ENCODE results near the gene SLC6A11. TPM values are rescaled to one million over a fixed set of nuclear protein-coding genes. Genes with fewer than 3 reads are reported as not detected.

Gene SLC6A11
- total and polyA plus RNA-seq, 2 donors (not counting 3 experiments of a cell fraction or from before 2014, with no cell fraction given): not detected

GRCh38 chr3:10837849-10838248, 21.8 kb downstream of the SLC6A11 start:
- Histone ChIP-seq H3K36me3 (ENCODE audit: control insufficient read depth in 2 of 2, extremely low read depth in 1 of 2, insufficient read depth in 2 of 2, low read length in 2 of 2) (no peaks in the 10 kb centered on the region), H3K9me3 (replicated peaks; ENCODE audit: control insufficient read depth, insufficient read depth, low read length) (no peaks in the 10 kb centered on the region), H3K79me2 (ENCODE audit: control insufficient read depth, insufficient read depth, low read length) (no peaks in the 10 kb centered on the region), H3K27ac (ENCODE audit: insufficient read depth, low read depth, low read length) (no peak overlapping the region), H4K20me1 (replicated peaks; ENCODE audit: control insufficient read depth, extremely low read depth, insufficient read depth, low read length) (no peaks in the 10 kb centered on the region), H3K4me2 (ENCODE audit: insufficient read depth, low read length) (no peak overlapping the region), H3K4me3 (replicated peaks in 1 of 3; ENCODE audit: insufficient read depth in 1 of 3, low read depth in 1 of 3, low read length in 3 of 3) (no peak overlapping the region), H3K9ac (replicated peaks; ENCODE audit: extremely low read depth, insufficient read depth, low read length) (no peak overlapping the region), H2AFZ (ENCODE audit: low read depth, low read length) (no peak overlapping the region), H3K27me3 (ENCODE audit: control insufficient read depth in 2 of 2, insufficient read depth in 2 of 2, low read length in 2 of 2) (no peaks in the 10 kb centered on the region), H3K4me1 (ENCODE audit: control insufficient read depth, extremely low read depth, insufficient read depth, low read length) (no peaks in the 10 kb centered on the region), H3K9me1 (replicated peaks; ENCODE audit: control insufficient read depth, extremely low read depth, insufficient read depth, low read length) (no peaks in the 10 kb centered on the region)
- BruUV-seq (replicated peaks): no TSS peak
- DNase-seq (ENCODE audit: low read depth, low spot score) (no peak), FAIRE-seq (no peak)
- ChIA-PET POLR2A (no interaction called here), CTCF (no interaction called here)
- TF ChIP-seq MYC (IDR thresholded peaks at IDR 0.05; ENCODE audit: low read depth, low read length) (no peak), EZH2 (IDR thresholded peaks at IDR 0.05; ENCODE audit: borderline replicate concordance, low read depth, low read length, severe bottlenecking) (no peak), FOS (IDR thresholded peaks at IDR 0.05; ENCODE audit: borderline replicate concordance, insufficient read depth, low read length) (no peak), CTCF (IDR thresholded peaks at IDR 0.05; ENCODE audit: extremely low read depth in 1 of 2, insufficient read depth in 1 of 2, low read depth in 1 of 2, low read length in 2 of 2) (no peak), POLR2A (IDR thresholded peaks at IDR 0.05; ENCODE audit: low read depth, low read length) (no peak), POLR2AphosphoS5 (IDR thresholded peaks at IDR 0.05; ENCODE audit: insufficient read depth, low read depth, low read length) (no peak), JUN (IDR thresholded peaks at IDR 0.05; ENCODE audit: borderline replicate concordance, insufficient read depth, insufficient read length, low read depth) (no peak)
- dilution Hi-C loops (cut with MboI; ENCODE audit: extremely low pct_ligation_motif_present, low sequenced_read_pairs) (no loop called here), intact Hi-C loops (cut with micrococcal nuclease) (no loop called here)

GRCh38 chr3:10839167-10839566, 23.1 kb downstream of the SLC6A11 start:
- Histone ChIP-seq H3K4me1 (ENCODE audit: control insufficient read depth, extremely low read depth, insufficient read depth, low read length) (no peaks in the 10 kb centered on the region), H3K27ac (ENCODE audit: insufficient read depth, low read depth, low read length) (no peak overlapping the region), H3K27me3 (ENCODE audit: control insufficient read depth in 2 of 2, insufficient read depth in 2 of 2, low read length in 2 of 2) (no peaks in the 10 kb centered on the region), H3K79me2 (ENCODE audit: control insufficient read depth, insufficient read depth, low read length) (no peaks in the 10 kb centered on the region), H3K9me1 (replicated peaks; ENCODE audit: control insufficient read depth, extremely low read depth, insufficient read depth, low read length) (no peaks in the 10 kb centered on the region), H3K4me3 (replicated peaks in 1 of 3; ENCODE audit: insufficient read depth in 1 of 3, low read depth in 1 of 3, low read length in 3 of 3) (no peak overlapping the region), H3K4me2 (ENCODE audit: insufficient read depth, low read length) (no peak overlapping the region), H3K9me3 (replicated peaks; ENCODE audit: control insufficient read depth, insufficient read depth, low read length) (no peaks in the 10 kb centered on the region), H3K36me3 (ENCODE audit: control insufficient read depth in 2 of 2, extremely low read depth in 1 of 2, insufficient read depth in 2 of 2, low read length in 2 of 2) (no peaks in the 10 kb centered on the region), H4K20me1 (replicated peaks; ENCODE audit: control insufficient read depth, extremely low read depth, insufficient read depth, low read length) (no peaks in the 10 kb centered on the region), H3K9ac (replicated peaks; ENCODE audit: extremely low read depth, insufficient read depth, low read length) (no peak overlapping the region), H2AFZ (ENCODE audit: low read depth, low read length) (no peak overlapping the region)
- CTCF ChIA-PET: no interaction called here
- POLR2A ChIA-PET: no interaction called here
- FAIRE-seq (no peak), DNase-seq (ENCODE audit: low read depth, low spot score) (no peak)
- TF ChIP-seq MYC (IDR thresholded peaks at IDR 0.05; ENCODE audit: low read depth, low read length): no peak
- TF ChIP-seq GATA2 (IDR thresholded peaks at IDR 0.05; ENCODE audit: insufficient read depth, insufficient read length, low read depth, low read length): no peak
- dilution Hi-C loops (cut with MboI; ENCODE audit: extremely low pct_ligation_motif_present, low sequenced_read_pairs): no loop called here
- no TSS peak for BruUV-seq (replicated peaks)
- intact Hi-C loops (cut with micrococcal nuclease): no loop called here
